ENCODE data around the gene CRABP2. TPM values are rescaled to one million over a fixed set of nuclear protein-coding genes. Genes with fewer than 3 reads are reported as not detected.
A peak's percentile ranks its signal among the peaks of the same experiment; 100 is the strongest.

Gene CRABP2
- total and polyA plus RNA-seq, 2 of the 13 experiments (the other 11 are each of a cell fraction or from before 2014, with no cell fraction given): 0.40 to 0.60 TPM

DNA sequence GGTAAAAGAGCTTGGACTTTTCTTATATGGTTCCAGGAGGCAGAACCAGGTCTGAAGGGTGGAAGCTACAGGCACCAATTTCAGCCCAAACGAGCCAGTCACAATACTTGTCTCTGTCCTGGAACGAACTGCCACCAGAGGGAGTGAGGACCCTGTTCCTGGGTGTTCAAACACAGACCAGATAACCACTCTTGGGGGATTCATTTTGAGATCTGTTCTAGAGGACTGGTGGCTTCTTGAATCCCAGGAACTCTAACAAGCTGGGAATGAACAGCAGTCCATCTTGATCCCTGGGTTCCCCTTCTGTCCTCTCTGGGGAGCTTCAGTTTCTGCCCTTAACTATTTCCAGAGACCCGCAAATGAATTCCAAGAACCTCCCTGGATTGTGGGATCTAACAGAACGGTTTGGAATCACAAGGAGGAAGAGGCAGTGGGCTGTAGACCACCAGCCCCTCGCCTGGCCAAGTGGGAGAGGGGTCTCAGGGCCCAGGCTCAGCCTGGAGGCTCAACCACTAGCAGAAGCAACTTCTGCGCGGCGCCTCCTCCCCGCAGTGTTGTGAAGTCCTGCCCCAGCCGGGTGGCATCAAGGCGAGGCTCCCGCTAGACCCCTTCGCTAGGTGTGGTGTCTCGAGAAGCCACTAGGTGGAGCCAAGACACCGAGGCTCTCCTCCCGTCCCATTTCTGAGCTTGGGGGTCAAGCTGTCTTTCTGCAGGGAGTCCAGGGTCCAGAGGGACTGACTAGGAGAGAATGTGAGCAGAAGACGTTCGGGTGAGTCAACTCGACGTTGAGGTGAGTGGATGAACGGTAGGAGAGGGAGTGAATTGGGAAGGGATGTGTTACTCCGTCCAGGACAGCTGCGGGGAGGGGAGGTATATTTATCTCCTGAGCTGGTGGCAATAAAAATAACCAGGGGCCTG, 16.1 kb downstream of the CRABP2 start (continued):
- TF ChIP-seq, protein P1, sequence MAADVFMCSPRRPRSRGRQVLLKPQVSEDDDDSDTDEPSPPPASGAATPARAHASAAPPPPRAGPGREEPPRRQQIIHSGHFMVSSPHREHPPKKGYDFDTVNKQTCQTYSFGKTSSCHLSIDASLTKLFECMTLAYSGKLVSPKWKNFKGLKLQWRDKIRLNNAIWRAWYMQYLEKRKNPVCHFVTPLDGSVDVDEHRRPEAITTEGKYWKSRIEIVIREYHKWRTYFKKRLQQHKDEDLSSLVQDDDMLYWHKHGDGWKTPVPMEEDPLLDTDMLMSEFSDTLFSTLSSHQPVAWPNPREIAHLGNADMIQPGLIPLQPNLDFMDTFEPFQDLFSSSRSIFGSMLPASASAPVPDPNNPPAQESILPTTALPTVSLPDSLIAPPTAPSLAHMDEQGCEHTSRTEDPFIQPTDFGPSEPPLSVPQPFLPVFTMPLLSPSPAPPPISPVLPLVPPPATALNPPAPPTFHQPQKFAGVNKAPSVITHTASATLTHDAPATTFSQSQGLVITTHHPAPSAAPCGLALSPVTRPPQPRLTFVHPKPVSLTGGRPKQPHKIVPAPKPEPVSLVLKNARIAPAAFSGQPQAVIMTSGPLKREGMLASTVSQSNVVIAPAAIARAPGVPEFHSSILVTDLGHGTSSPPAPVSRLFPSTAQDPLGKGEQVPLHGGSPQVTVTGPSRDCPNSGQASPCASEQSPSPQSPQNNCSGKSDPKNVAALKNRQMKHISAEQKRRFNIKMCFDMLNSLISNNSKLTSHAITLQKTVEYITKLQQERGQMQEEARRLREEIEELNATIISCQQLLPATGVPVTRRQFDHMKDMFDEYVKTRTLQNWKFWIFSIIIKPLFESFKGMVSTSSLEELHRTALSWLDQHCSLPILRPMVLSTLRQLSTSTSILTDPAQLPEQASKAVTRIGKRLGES (CRISPR knock-in tag; IDR thresholded peaks at IDR 0.05; ENCODE audit: borderline replicate concordance): no peak
- TF ChIP-seq ZNF550 (CRISPR knock-in tag; IDR thresholded peaks at IDR 0.05; ENCODE audit: borderline replicate concordance) (no peak), SMAD3 (CRISPR knock-in tag; IDR thresholded peaks at IDR 0.05) (no peak), CCDC6 (CRISPR knock-in tag; IDR thresholded peaks at IDR 0.05) (no peak), ZFP62 (CRISPR knock-in tag; IDR thresholded peaks at IDR 0.05) (no peak), CENPX (CRISPR knock-in tag; IDR thresholded peaks at IDR 0.05) (no peak), SRF (IDR thresholded peaks at IDR 0.05; ENCODE audit: low read depth, low read length) (no peak), ELF3 (CRISPR knock-in tag; IDR thresholded peaks at IDR 0.05) (0 out of 2 replicates have a peak, but pooled peaks have one; percentile 35), ZBTB21 (CRISPR knock-in tag; IDR thresholded peaks at IDR 0.05) (no peak), ELF1 (CRISPR knock-in tag; IDR thresholded peaks at IDR 0.05) (no peak), NR2F6 (IDR thresholded peaks at IDR 0.05) (no peak), NR2F6 (CRISPR knock-in tag; IDR thresholded peaks at IDR 0.05) (peak; percentile 48; the same call in 1 of the 2 replicates), RFX1 (IDR thresholded peaks at IDR 0.05) (no peak), PHF8 (CRISPR knock-in tag; IDR thresholded peaks at IDR 0.05) (no peak), RFX3 (CRISPR knock-in tag; IDR thresholded peaks at IDR 0.05) (no peak), SOX13 (IDR thresholded peaks at IDR 0.05) (no peak), SOX13 (CRISPR knock-in tag; conservative IDR thresholded peaks at IDR 0.05 in 1 of 2, IDR thresholded peaks at IDR 0.05 in 1 of 2) (peak in 1 of 2 experiments; percentile 28; a peak in 1 of 4 replicates), ZNF121 (CRISPR knock-in tag; IDR thresholded peaks at IDR 0.05) (no peak)
- TF ChIP-seq, protein P2, sequence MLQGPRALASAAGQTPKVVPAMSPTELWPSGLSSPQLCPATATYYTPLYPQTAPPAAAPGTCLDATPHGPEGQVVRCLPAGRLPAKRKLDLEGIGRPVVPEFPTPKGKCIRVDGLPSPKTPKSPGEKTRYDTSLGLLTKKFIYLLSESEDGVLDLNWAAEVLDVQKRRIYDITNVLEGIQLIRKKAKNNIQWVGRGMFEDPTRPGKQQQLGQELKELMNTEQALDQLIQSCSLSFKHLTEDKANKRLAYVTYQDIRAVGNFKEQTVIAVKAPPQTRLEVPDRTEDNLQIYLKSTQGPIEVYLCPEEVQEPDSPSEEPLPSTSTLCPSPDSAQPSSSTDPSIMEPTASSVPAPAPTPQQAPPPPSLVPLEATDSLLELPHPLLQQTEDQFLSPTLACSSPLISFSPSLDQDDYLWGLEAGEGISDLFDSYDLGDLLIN (CRISPR knock-in tag; IDR thresholded peaks at IDR 0.05; ENCODE audit: borderline replicate concordance): no peak
- TF ChIP-seq, protein P3, sequence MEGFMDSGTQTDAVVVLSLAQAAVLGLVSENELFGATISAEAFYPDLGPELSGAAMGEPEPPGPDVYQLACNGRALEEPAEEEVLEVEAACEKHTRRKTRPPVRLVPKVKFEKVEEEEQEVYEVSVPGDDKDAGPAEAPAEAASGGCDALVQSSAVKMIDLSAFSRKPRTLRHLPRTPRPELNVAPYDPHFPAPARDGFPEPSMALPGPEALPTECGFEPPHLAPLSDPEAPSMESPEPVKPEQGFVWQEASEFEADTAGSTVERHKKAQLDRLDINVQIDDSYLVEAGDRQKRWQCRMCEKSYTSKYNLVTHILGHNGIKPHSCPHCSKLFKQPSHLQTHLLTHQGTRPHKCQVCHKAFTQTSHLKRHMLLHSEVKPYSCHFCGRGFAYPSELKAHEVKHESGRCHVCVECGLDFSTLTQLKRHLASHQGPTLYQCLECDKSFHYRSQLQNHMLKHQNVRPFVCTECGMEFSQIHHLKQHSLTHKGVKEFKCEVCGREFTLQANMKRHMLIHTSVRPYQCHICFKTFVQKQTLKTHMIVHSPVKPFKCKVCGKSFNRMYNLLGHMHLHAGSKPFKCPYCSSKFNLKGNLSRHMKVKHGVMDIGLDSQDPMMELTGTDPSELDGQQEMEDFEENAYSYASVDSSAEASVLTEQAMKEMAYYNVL (CRISPR knock-in tag; IDR thresholded peaks at IDR 0.05; ENCODE audit: borderline replicate concordance): no peak
- TF ChIP-seq, protein P4, sequence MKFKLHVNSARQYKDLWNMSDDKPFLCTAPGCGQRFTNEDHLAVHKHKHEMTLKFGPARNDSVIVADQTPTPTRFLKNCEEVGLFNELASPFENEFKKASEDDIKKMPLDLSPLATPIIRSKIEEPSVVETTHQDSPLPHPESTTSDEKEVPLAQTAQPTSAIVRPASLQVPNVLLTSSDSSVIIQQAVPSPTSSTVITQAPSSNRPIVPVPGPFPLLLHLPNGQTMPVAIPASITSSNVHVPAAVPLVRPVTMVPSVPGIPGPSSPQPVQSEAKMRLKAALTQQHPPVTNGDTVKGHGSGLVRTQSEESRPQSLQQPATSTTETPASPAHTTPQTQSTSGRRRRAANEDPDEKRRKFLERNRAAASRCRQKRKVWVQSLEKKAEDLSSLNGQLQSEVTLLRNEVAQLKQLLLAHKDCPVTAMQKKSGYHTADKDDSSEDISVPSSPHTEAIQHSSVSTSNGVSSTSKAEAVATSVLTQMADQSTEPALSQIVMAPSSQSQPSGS (CRISPR knock-in tag; IDR thresholded peaks at IDR 0.05): peak; percentile 41; the same call in 1 of the 2 replicates
- TF ChIP-seq, protein P5, sequence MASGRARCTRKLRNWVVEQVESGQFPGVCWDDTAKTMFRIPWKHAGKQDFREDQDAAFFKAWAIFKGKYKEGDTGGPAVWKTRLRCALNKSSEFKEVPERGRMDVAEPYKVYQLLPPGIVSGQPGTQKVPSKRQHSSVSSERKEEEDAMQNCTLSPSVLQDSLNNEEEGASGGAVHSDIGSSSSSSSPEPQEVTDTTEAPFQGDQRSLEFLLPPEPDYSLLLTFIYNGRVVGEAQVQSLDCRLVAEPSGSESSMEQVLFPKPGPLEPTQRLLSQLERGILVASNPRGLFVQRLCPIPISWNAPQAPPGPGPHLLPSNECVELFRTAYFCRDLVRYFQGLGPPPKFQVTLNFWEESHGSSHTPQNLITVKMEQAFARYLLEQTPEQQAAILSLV (CRISPR knock-in tag; IDR thresholded peaks at IDR 0.05; ENCODE audit: borderline replicate concordance): no peak; the same call in 1 of the 2 replicates
